BE2C (cell line): ENCODE data around the gene TGFBRAP1.

Experiments used
- DNase-seq: peaks from one replicate; pipeline ENCODE4 v3.0.0-alpha.2; 2020
- H3K27me3 ChIP-seq: fragments of 250-450 bp; sonication (Bioruptor Pico); 2 replicates; pipeline ENCODE4 v1.5.1; 2020; ENCODE audit warnings: mild to moderate bottlenecking
- H3K36me3 ChIP-seq: fragments of 250-450 bp; sonication (Bioruptor Pico); 2 replicates; pipeline ENCODE4 v1.5.1; 2020; ENCODE audit warnings: mild to moderate bottlenecking
- H3K4me1 ChIP-seq: fragments of 250-450 bp; sonication (Bioruptor Pico); 2 replicates; pipeline ENCODE4 v1.5.1; 2020
- H3K4me3 ChIP-seq: 2 replicates; pipeline ENCODE4 v1.5.1; 2011; ENCODE audit warnings: low read depth, low read length
- H3K9me3 ChIP-seq: fragments of 250-450 bp; sonication (Bioruptor Pico); 2 replicates; pipeline ENCODE4 v1.5.1; 2020
- CTCF ChIP-seq: IDR thresholded peaks from 2 replicates; pipeline ENCODE4 v1.5.1; 2012; ENCODE audit warnings: mild to moderate bottlenecking, low read depth, low read length

The TGFBRAP1 gene

GRCh38 chr2:105248316-105249070 is 81.0 kb downstream of the TGFBRAP1 start:
- DNase-seq: peak; percentile 30
- H3K4me1 ChIP-seq: no peaks in the 10 kb centered on the region
- TF ChIP-seq CTCF: no peak
- H3K4me3 ChIP-seq: no peak overlapping the region
- H3K9me3 ChIP-seq: no peaks in the 10 kb centered on the region
- H3K36me3 ChIP-seq: no peaks in the 10 kb centered on the region
- H3K27me3 ChIP-seq: no peaks in the 10 kb centered on the region

GRCh38 chr2:105244451-105244850 is 85.1 kb downstream of the TGFBRAP1 start:
- no peaks in the 10 kb centered on the region for H3K27me3 ChIP-seq
- no peak overlapping the region for H3K4me3 ChIP-seq
- no peaks in the 10 kb centered on the region for H3K9me3 ChIP-seq
- DNase-seq: no peak
- no peaks in the 10 kb centered on the region for H3K4me1 ChIP-seq
- no peaks in the 10 kb centered on the region for H3K36me3 ChIP-seq
- no peak for TF ChIP-seq CTCF

- Histone ChIP-seq H3K9me3 (no peaks in the 10 kb centered on the region), H3K4me1 (no peaks in the 10 kb centered on the region), H3K36me3 (no peaks in the 10 kb centered on the region), H3K4me3 (no peak overlapping the region), H3K27me3 (no peaks in the 10 kb centered on the region)
- TF ChIP-seq CTCF: peak; percentile 48
- DNase-seq: peak; percentile 38
These were observed 85.6 kb downstream of the TGFBRAP1 start for GRCh38 chr2:105243961-105244360.

GRCh38 chr2:105242286-105242993 is 87.1 kb downstream of the TGFBRAP1 start:
- H3K4me1 ChIP-seq: no peaks in the 10 kb centered on the region
- no peaks in the 10 kb centered on the region for H3K9me3 ChIP-seq
- TF ChIP-seq CTCF: no peak
- H3K36me3 ChIP-seq: no peaks in the 10 kb centered on the region
- no peaks in the 10 kb centered on the region for H3K27me3 ChIP-seq
- H3K4me3 ChIP-seq: no peak overlapping the region
- no peak for DNase-seq

- Histone ChIP-seq H3K9me3 (no peaks in the 10 kb centered on the region), H3K27me3 (no peaks in the 10 kb centered on the region), H3K36me3 (no peaks in the 10 kb centered on the region), H3K4me3 (no peak within 1 kb of the TSS), H3K4me1 (no peaks in the 10 kb centered on the region)
- DNase-seq: no peak
- no peak for TF ChIP-seq CTCF
These were observed 88.1 kb downstream of the TGFBRAP1 start, which contains the start of gene GPR45 for GRCh38 chr2:105241443-105241842. GPR45 (plus strand) TSS chr2:105241743; CDS start chr2:105241859, 116 bp downstream.

GRCh38 chr2:105239924-105240323 is 89.6 kb downstream of the TGFBRAP1 start:
- Histone ChIP-seq H3K9me3 (no peaks in the 10 kb centered on the region), H3K4me1 (peaks cover 3% of the 10 kb centered on the region; the same call in 1 of the 2 replicates), H3K4me3 (no peak overlapping the region), H3K36me3 (no peaks in the 10 kb centered on the region), H3K27me3 (no peaks in the 10 kb centered on the region)
- TF ChIP-seq CTCF: no peak
- DNase-seq: no peak
